Measurements from ENCODE around the gene ADAMTSL2.

The ADAMTSL2 gene

DNA sequence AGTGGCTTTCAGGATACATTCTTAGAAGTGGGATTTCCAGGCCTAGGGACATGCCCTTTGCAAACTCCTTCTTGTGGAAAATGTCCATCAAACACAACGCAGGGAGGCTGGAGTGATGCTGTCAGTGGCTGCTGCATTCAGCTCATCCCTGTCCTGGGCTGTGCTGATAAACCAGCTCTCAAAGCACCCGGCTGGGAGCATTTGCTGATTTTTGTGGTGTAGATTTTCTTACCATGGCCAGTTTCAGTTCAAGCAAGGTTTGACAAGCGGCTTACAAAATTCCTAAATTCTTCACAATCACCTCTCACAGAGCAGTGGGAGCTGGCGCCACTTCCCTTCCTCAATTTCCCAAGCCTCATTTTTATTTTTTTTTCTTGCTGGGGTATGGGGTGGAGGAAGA is 46.5 kb downstream of the ADAMTSL2 start:
- H3K4me2 ChIP-seq (ENCODE audit: insufficient read depth, low read length, poor library complexity, severe bottlenecking) = no peak overlapping the region
- H3K14ac ChIP-seq (ENCODE audit: low read length) = no peak overlapping the region
- no peaks in the 10 kb centered on the region for H3K36me3 ChIP-seq (replicated peaks in 1 of 2; ENCODE audit: control insufficient read depth in 2 of 2, insufficient read depth in 2 of 2, low read length in 2 of 2)
- no peak overlapping the region for H3K4ac ChIP-seq (ENCODE audit: low read length)
- peaks cover 17 to 33% of the 10 kb centered on the region in 2 donors for H3K4me1 ChIP-seq (ENCODE audit: control insufficient read depth in 2 of 2, insufficient read depth in 1 of 2, low read depth in 1 of 2, low read length in 2 of 2)
- DNase-seq (ENCODE audit: low spot score) = no peak
- H2BK120ac ChIP-seq (ENCODE audit: low read depth, low read length) = no peak overlapping the region
- no peaks in the 10 kb centered on the region for H3K9me3 ChIP-seq (replicated peaks in 1 of 2; ENCODE audit: control insufficient read depth in 2 of 2, insufficient read depth in 1 of 2, low read depth in 1 of 2, low read length in 2 of 2)
- no peak overlapping the region for H4K91ac ChIP-seq (ENCODE audit: low read depth, low read length, poor library complexity)
- no peak overlapping the region for H2BK5ac ChIP-seq (ENCODE audit: low read length)
- peaks cover 0 to 29% (median 0%) of the 10 kb centered on the region in 3 experiments for H3K27me3 ChIP-seq (ENCODE audit: control insufficient read depth in 3 of 3, insufficient read depth in 3 of 3, low read depth in 1 of 3, low read length in 3 of 3)
- no peaks in the 10 kb centered on the region for H3K79me1 ChIP-seq (ENCODE audit: low read depth, low read length)
- H3K9ac ChIP-seq (ENCODE audit: low read depth, low read length, poor library complexity) = no peak overlapping the region
- no peak overlapping the region for H2BK12ac ChIP-seq (ENCODE audit: low read length)
- no peak overlapping the region for H2AFZ ChIP-seq (ENCODE audit: low read length)
- H3K4me3 ChIP-seq (ENCODE audit: low read length in 2 of 2) = no peak overlapping the region
- WGBS, 2 donors (ENCODE audit: extremely low coverage in 2 of 2, insufficient read length in 2 of 2, insufficient replicate concordance in 1 of 2) = no CpG with 5 or more reads among the region's 4 CpGs
- no peak overlapping the region for H4K8ac ChIP-seq (ENCODE audit: low read depth, low read length)
- H3K18ac ChIP-seq (ENCODE audit: low read length) = no peak overlapping the region
- H3K23ac ChIP-seq (ENCODE audit: low read depth, low read length, poor library complexity) = no peak overlapping the region
- H2BK15ac ChIP-seq (ENCODE audit: low read length) = no peak overlapping the region
- no peak overlapping the region for H2AK5ac ChIP-seq (ENCODE audit: low read depth, low read length)
- H3K27ac ChIP-seq (replicated peaks; ENCODE audit: low read length) = no peak overlapping the region

DNA sequence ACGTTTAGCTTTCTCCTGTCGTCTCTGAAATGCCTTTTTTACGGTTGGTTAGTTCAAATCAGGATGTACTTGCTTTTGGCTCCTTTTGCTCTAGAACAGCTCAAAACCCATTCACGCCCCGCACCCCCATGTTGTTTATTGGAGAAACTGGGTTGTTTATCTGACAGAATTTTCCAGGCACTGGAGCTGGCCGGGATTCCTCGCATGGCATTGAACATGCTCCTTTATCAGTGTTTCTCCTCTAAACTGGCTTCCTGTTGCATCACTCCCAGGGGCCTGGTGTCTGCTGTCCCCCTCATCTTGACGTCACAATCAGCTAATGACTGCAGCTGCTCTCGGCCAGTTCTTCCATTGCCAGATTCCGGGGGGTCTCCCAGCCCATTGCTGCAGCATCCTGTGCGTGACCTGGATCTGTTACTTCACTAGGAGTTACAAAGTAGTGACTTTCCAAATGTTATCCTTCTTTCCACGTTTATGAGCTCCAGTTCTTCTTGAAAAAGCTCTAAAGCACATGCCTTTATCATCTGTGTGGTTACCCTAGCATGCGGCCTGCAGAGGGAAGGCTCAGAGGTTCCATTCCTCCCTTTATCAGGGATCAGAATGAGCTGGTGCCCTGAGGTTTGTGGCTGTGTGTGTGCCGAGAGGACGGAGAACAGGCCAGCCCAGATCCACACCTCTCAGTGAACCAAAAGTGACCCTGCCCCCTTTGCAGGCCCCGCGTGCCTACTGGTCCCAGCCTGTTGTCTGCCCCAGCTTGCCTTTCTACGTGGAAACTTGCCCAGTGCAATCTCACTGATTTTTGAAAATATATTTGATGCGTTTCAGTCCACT is 47.2 kb downstream of the ADAMTSL2 start:
- Histone ChIP-seq H3K9ac (ENCODE audit: low read depth, low read length, poor library complexity) (no peak overlapping the region), H4K91ac (ENCODE audit: low read depth, low read length, poor library complexity) (no peak overlapping the region), H2AFZ (ENCODE audit: low read length) (peak overlapping the region; percentile 79), H2AK5ac (ENCODE audit: low read depth, low read length) (no peak overlapping the region), H3K36me3 (replicated peaks in 1 of 2; ENCODE audit: control insufficient read depth in 2 of 2, insufficient read depth in 2 of 2, low read length in 2 of 2) (no peaks in the 10 kb centered on the region), H3K4ac (ENCODE audit: low read length) (no peak overlapping the region), H2BK120ac (ENCODE audit: low read depth, low read length) (no peak overlapping the region), H3K27ac (replicated peaks; ENCODE audit: low read length) (no peak overlapping the region), H2BK12ac (ENCODE audit: low read length) (no peak overlapping the region), H3K4me2 (ENCODE audit: insufficient read depth, low read length, poor library complexity, severe bottlenecking) (no peak overlapping the region), H3K18ac (ENCODE audit: low read length) (peak overlapping the region; percentile 23), H3K27me3 (ENCODE audit: control insufficient read depth in 3 of 3, insufficient read depth in 3 of 3, low read depth in 1 of 3, low read length in 3 of 3) (peaks cover 0 to 36% (median 0%) of the 10 kb centered on the region in 3 experiments), H3K23ac (ENCODE audit: low read depth, low read length, poor library complexity) (no peak overlapping the region), H3K14ac (ENCODE audit: low read length) (no peak overlapping the region), H3K79me1 (ENCODE audit: low read depth, low read length) (no peaks in the 10 kb centered on the region), H3K9me3 (replicated peaks in 1 of 2; ENCODE audit: control insufficient read depth in 2 of 2, insufficient read depth in 1 of 2, low read depth in 1 of 2, low read length in 2 of 2) (no peaks in the 10 kb centered on the region), H3K4me3 (ENCODE audit: low read length in 2 of 2) (no peak overlapping the region), H2BK5ac (ENCODE audit: low read length) (no peak overlapping the region), H4K8ac (ENCODE audit: low read depth, low read length) (no peak overlapping the region), H2BK15ac (ENCODE audit: low read length) (no peak overlapping the region), H3K4me1 (ENCODE audit: control insufficient read depth in 2 of 2, insufficient read depth in 1 of 2, low read depth in 1 of 2, low read length in 2 of 2) (peaks cover 17 to 33% of the 10 kb centered on the region in 2 donors)
- no peak for DNase-seq (ENCODE audit: low spot score)
- WGBS, 2 donors (ENCODE audit: extremely low coverage in 2 of 2, insufficient read length in 2 of 2, insufficient replicate concordance in 1 of 2) = no CpG with 5 or more reads among the region's 19 CpGs

DNA sequence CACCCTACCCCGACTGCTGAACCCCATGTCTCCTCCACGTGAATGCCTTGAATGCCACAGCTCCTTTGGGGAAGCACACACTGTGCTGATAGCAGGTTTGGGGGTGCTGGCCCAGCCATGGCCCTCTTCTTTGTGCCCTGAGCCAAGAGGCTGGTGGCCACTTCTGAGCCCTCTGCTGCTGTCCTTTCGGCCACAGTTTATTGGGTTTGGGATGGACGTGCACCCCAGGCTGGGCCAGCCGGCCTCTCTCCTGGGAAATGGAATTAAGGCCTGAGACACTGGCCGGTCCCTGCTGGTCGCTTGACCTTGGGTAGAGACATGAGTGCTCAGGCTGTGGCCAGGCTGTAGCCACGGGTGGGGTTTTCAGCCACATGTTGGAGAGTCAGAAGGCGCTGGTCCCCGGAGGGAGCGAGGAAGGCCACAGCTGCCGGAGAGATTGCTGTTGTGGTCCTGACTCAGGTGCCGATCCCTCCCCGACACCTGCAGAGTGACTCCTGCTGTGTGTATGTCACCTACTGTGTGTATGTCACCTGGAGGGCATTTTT is 48.1 kb downstream of the ADAMTSL2 start:
- H2AK5ac ChIP-seq (ENCODE audit: low read depth, low read length) = peak overlapping the region; percentile 64
- H3K4ac ChIP-seq (ENCODE audit: low read length) = no peak overlapping the region
- H3K4me2 ChIP-seq (ENCODE audit: insufficient read depth, low read length, poor library complexity, severe bottlenecking) = no peak overlapping the region
- no peaks in the 10 kb centered on the region for H3K9me3 ChIP-seq (replicated peaks in 1 of 2; ENCODE audit: control insufficient read depth in 2 of 2, insufficient read depth in 1 of 2, low read depth in 1 of 2, low read length in 2 of 2)
- H2BK5ac ChIP-seq (ENCODE audit: low read length) = peak overlapping the region; percentile 68
- peak overlapping the region; percentile 38 for H3K18ac ChIP-seq (ENCODE audit: low read length)
- H4K91ac ChIP-seq (ENCODE audit: low read depth, low read length, poor library complexity) = no peak overlapping the region
- no CpG with 5 or more reads among the region's 14 CpGs for WGBS, 2 donors (ENCODE audit: extremely low coverage in 2 of 2, insufficient read length in 2 of 2, insufficient replicate concordance in 1 of 2)
- no peak for DNase-seq (ENCODE audit: low spot score)
- no peak overlapping the region for H3K27ac ChIP-seq (replicated peaks; ENCODE audit: low read length)
- no peak overlapping the region for H3K23ac ChIP-seq (ENCODE audit: low read depth, low read length, poor library complexity)
- H2BK15ac ChIP-seq (ENCODE audit: low read length) = peak overlapping the region; percentile 61
- H3K36me3 ChIP-seq (replicated peaks in 1 of 2; ENCODE audit: control insufficient read depth in 2 of 2, insufficient read depth in 2 of 2, low read length in 2 of 2) = no peaks in the 10 kb centered on the region
- no peaks in the 10 kb centered on the region for H3K79me1 ChIP-seq (ENCODE audit: low read depth, low read length)
- no peak overlapping the region for H4K8ac ChIP-seq (ENCODE audit: low read depth, low read length)
- peaks cover 17 to 31% of the 10 kb centered on the region in 2 donors for H3K4me1 ChIP-seq (ENCODE audit: control insufficient read depth in 2 of 2, insufficient read depth in 1 of 2, low read depth in 1 of 2, low read length in 2 of 2)
- no peak overlapping the region for H3K4me3 ChIP-seq (ENCODE audit: low read length in 2 of 2)
- H2AFZ ChIP-seq (ENCODE audit: low read length) = no peak overlapping the region
- H3K27me3 ChIP-seq (ENCODE audit: control insufficient read depth in 3 of 3, insufficient read depth in 3 of 3, low read depth in 1 of 3, low read length in 3 of 3) = peaks cover 0 to 42% (median 0%) of the 10 kb centered on the region in 3 experiments
- H2BK120ac ChIP-seq (ENCODE audit: low read depth, low read length) = no peak overlapping the region
- no peak overlapping the region for H3K14ac ChIP-seq (ENCODE audit: low read length)
- H3K9ac ChIP-seq (ENCODE audit: low read depth, low read length, poor library complexity) = peak overlapping the region; percentile 12
- peak overlapping the region; percentile 93 for H2BK12ac ChIP-seq (ENCODE audit: low read length)

DNA sequence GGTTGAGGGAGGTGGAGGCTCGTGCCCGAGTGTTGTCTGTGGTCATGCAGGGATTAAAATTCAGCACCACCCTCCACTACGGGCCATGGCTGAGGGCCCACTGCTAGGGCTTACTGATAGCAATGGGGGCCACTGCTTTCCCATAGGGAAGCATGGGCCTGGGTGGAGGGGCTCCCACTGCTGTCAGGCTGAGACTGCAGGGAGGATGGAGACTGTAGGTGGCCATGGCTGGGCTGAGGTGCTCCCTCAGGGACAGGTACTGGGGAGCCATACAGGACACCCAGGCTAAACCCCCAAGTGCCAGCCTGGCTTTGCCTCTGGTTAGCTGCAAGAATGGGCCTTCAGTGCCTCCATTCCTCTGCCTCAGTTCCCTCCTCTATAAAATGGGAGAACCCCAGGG is 48.6 kb downstream of the ADAMTSL2 start:
- H3K27me3 ChIP-seq (ENCODE audit: control insufficient read depth in 3 of 3, insufficient read depth in 3 of 3, low read depth in 1 of 3, low read length in 3 of 3) = peaks cover 0 to 42% (median 0%) of the 10 kb centered on the region in 3 experiments
- H2BK15ac ChIP-seq (ENCODE audit: low read length) = peak overlapping the region; percentile 11
- H3K14ac ChIP-seq (ENCODE audit: low read length) = peak overlapping the region; percentile 66
- no peak for DNase-seq (ENCODE audit: low spot score)
- WGBS, 2 donors (ENCODE audit: extremely low coverage in 2 of 2, insufficient read length in 2 of 2, insufficient replicate concordance in 1 of 2) = no CpG with 5 or more reads among the region's 3 CpGs
- H2BK120ac ChIP-seq (ENCODE audit: low read depth, low read length) = no peak overlapping the region
- no peak overlapping the region for H3K4me2 ChIP-seq (ENCODE audit: insufficient read depth, low read length, poor library complexity, severe bottlenecking)
- no peaks in the 10 kb centered on the region for H3K79me1 ChIP-seq (ENCODE audit: low read depth, low read length)
- H3K18ac ChIP-seq (ENCODE audit: low read length) = peak overlapping the region; percentile 85
- H2AK5ac ChIP-seq (ENCODE audit: low read depth, low read length) = peak overlapping the region; percentile 98
- H3K4me3 ChIP-seq (ENCODE audit: low read length in 2 of 2) = no peak overlapping the region
- no peak overlapping the region for H4K91ac ChIP-seq (ENCODE audit: low read depth, low read length, poor library complexity)
- H2BK5ac ChIP-seq (ENCODE audit: low read length) = peak overlapping the region; percentile 68
- H3K9me3 ChIP-seq (replicated peaks in 1 of 2; ENCODE audit: control insufficient read depth in 2 of 2, insufficient read depth in 1 of 2, low read depth in 1 of 2, low read length in 2 of 2) = no peaks in the 10 kb centered on the region
- peaks cover 17 to 30% of the 10 kb centered on the region in 2 donors for H3K4me1 ChIP-seq (ENCODE audit: control insufficient read depth in 2 of 2, insufficient read depth in 1 of 2, low read depth in 1 of 2, low read length in 2 of 2)
- H3K27ac ChIP-seq (replicated peaks; ENCODE audit: low read length) = no peak overlapping the region
- H2AFZ ChIP-seq (ENCODE audit: low read length) = no peak overlapping the region
- H4K8ac ChIP-seq (ENCODE audit: low read depth, low read length) = no peak overlapping the region
- no peak overlapping the region for H3K9ac ChIP-seq (ENCODE audit: low read depth, low read length, poor library complexity)
- H2BK12ac ChIP-seq (ENCODE audit: low read length) = no peak overlapping the region
- H3K4ac ChIP-seq (ENCODE audit: low read length) = no peak overlapping the region
- H3K23ac ChIP-seq (ENCODE audit: low read depth, low read length, poor library complexity) = no peak overlapping the region
- no peaks in the 10 kb centered on the region for H3K36me3 ChIP-seq (replicated peaks in 1 of 2; ENCODE audit: control insufficient read depth in 2 of 2, insufficient read depth in 2 of 2, low read length in 2 of 2)
